ENCODE measurements around the gene UHMK1.

DNA sequence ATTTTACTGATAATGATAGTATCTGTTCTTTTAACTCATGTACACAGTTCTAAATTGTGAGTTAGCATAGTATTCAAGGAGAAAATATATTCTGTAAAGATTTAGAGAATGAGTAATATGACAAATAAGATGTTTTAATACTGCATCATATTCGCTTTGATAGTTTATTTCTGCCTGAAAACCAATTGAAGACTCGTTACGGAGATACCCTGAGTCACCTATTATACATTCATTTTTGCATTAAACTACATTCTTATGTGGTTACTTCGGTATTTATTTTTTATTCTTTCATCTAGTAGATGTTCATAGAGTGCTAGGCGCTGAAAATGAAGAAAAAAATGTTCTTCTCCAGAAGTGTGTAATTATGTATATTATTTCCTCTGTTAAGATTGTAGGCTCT lies 5.3 kb downstream of the UHMK1 start:
- TF ChIP-seq, protein P1, sequence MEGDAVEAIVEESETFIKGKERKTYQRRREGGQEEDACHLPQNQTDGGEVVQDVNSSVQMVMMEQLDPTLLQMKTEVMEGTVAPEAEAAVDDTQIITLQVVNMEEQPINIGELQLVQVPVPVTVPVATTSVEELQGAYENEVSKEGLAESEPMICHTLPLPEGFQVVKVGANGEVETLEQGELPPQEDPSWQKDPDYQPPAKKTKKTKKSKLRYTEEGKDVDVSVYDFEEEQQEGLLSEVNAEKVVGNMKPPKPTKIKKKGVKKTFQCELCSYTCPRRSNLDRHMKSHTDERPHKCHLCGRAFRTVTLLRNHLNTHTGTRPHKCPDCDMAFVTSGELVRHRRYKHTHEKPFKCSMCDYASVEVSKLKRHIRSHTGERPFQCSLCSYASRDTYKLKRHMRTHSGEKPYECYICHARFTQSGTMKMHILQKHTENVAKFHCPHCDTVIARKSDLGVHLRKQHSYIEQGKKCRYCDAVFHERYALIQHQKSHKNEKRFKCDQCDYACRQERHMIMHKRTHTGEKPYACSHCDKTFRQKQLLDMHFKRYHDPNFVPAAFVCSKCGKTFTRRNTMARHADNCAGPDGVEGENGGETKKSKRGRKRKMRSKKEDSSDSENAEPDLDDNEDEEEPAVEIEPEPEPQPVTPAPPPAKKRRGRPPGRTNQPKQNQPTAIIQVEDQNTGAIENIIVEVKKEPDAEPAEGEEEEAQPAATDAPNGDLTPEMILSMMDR (IDR thresholded peaks at IDR 0.05) = no peak
- no peak for TF ChIP-seq POLR2A (IDR thresholded peaks at IDR 0.05)
- TF ChIP-seq POLR2AphosphoS5 (IDR thresholded peaks at IDR 0.05; ENCODE audit: insufficient read depth in 1 of 2, low read depth in 1 of 2) = no peak
